Inflammatory macrophage treated with lipopolysaccharide for 4 hours (primary cell): Measurements from ENCODE around the gene CPNE4.

Experiments
- DNase-seq: peaks from one replicate; pipeline ENCODE4 v3.0.0-alpha.2; 2020

CPNE4 gene

GRCh38 chr3:131669600-131669999, 365.2 kb downstream of the CPNE4 start:
- DNase-seq, result no peak

- DNase-seq, result no peak
Measured at GRCh38 chr3:131658771-131659170, 376.0 kb downstream of the CPNE4 start.

- DNase-seq, result no peak
Measured at GRCh38 chr3:131658115-131658514, 376.7 kb downstream of the CPNE4 start.

DNA sequence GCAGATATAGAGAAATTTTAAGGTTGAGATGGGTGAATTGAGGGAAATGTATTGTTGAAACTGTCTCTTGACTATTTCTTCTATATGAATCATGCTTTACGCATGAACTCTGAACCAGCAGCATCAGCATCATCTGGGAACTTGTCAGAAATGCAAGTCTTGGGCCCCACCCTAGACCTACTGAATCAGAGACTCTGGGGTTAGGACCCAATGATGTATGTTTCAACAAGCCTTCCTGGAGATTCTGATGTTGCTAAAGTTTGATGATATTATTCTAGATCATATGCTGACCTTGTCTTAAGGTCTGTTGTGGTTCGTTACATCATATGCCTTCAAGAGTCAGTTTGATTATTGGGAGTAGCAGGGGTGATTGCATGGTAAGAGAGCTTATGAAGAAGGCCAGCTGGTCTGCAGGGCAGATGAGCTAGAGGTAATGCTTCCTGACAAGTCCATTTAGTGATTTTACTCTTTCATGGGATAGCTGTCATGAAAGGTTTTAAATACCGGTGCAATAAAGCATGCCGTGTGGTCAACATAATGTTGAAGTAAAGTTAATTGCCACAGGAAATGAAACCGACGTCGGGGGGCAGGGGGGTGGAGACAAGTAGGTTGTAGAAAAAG, 379.6 kb downstream of the CPNE4 start:
- DNase-seq, result no peak

DNA sequence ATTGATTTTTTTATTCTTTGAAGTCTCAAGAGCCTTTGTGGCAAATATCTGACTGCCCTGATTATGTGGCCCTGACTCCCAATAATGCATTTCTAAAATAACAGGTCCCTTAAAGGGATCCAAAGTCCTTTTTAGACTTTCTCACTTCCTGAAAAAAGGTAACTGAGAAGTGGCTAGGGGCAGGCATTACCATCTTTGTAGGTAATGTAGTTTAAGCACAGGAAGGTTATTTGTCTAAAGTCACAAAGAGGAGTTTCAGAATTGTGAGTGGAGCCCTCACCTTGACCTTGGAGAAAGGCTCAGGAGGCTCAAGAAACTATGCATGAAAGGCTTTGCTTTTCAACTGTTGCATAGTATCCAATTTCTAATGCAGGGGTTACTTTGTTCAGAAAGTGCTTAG, 389.2 kb downstream of the CPNE4 start:
- DNase-seq, result no peak

DNA sequence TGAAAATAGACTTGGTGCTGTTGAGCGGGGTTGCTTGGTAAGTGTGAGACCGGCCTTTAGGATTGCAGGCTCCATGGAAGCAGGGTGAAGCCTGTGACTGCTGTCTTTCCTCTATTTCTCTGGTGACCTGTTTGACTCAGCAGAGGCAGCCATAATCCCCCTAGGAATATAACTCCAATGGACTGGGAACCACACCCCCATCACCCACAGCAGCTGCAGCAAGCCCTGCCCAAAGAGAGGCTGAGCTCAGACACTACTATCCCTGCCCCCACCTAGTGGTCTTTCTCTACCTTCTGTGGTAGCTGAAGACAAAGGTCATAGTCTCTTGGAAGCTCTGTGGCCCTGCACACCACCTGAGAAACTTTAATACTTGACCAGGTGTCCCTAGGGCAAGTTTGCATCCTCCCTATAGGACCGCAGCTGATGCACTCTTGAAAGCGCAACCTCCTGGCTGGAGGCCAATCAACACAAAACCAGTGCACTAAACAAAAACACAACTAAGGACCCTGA, 398.5 kb downstream of the CPNE4 start:
- DNase-seq, result no peak

GRCh38 chr3:131630807-131631206, 404.0 kb downstream of the CPNE4 start:
- DNase-seq, result no peak

DNA sequence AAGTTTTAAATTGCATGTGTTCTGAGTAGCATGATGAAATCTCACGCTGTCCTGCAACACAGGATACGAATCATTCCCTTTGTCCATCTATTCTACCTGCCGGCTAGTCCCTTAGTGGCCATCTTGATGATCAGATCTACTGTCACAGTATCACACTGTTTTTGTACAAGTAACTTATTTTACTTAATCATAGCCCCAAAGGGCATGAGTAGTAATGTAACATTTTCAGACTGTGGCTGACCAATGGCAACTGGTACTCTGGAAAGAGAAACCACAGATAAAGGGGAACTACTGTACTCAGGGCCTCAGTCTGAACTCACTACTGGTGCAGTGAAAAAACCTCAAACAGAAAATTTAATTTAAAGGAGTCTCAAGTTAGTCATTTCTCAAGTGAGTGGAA, 404.7 kb downstream of the CPNE4 start:
- peak; percentile 51 for DNase-seq

GRCh38 chr3:131623431-131623830, 411.4 kb downstream of the CPNE4 start:
- DNase-seq, result no peak

GRCh38 chr3:131622726-131623125, 412.1 kb downstream of the CPNE4 start:
- no peak for DNase-seq

DNA sequence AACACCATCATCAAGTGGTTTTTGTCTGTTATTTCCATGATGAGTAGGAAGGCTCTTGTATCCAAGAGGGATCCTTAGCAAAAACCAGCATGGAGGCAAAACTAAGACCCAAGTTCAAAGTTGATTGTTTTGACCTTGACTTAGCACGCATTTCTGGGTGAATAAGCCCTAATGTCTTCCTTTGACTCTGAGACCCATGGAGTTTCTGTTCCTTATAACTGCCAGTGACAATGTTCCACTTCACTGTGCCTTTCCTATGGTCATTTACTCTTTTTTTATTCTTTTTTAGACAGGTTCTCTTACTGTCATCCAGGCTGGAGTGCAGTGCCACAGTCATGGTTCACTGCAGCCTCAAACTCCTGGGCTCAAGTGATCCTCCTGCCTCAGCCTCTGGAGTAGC, 413.8 kb downstream of the CPNE4 start:
- DNase-seq, result no peak

- DNase-seq, result no peak
Measured at GRCh38 chr3:131619821-131620220, 415.0 kb downstream of the CPNE4 start.

- DNase-seq, result no peak
Measured at GRCh38 chr3:131616719-131617118, 418.1 kb downstream of the CPNE4 start.

- no peak for DNase-seq
Measured at GRCh38 chr3:131612745-131613144, 422.1 kb downstream of the CPNE4 start.

DNA sequence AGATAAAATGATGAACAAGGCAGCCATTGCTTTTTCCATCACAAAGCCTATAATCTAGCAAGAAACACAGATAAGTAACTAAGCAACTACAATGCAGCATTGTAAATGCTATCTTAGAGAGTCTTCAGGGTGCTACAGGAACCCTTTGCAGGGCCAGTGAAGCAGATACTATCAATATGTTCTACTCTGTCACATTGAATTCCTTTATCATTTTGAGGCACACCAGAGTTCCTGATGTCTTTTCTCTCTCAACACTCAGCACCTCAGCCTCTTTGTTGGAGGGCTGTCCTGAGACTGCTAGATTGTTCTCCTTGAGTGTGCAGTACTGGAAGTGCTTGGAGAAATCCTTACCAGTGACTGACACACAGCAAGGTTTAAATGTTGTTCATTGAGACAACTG, 424.6 kb downstream of the CPNE4 start:
- DNase-seq, result no peak

GRCh38 chr3:131608741-131609140, 426.1 kb downstream of the CPNE4 start:
- no peak for DNase-seq

DNA sequence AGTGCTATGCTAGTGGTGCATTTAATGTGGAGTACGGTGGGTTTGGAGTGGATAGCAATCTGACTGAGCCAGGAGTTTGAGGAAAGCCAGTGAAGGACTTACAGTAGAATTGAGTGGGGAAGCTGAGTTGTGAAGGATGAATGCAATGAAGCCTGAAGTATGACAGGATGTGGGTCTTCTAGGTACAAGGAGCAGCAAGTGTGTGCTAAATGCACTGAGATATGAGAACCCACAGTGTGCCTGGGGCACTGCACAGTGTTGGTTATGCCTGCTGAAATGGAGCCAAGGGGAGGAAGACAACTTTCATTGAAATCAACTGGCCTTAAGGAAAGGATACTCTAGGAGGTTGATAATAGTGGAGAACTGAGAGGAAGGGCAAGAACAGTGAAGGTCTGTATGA, 426.5 kb downstream of the CPNE4 start:
- no peak for DNase-seq

DNA sequence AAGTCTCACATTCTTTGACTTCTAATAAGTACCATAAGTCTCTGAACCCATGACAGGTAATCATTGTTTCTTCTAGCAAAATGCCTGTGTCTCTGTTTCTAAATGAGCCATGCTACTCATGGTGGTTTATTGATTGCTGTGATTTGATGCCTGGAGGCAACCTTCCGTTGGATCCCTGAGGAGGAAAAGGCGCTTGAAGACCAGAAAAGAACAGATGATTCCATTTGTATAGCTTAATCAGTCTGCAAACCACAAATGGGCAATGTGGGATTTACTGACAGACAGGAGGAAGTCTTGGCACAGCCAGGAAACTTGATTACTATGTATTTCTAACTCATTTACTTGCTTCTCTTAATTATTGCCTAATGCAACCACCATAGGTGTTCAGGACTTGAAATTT, 428.9 kb downstream of the CPNE4 start:
- DNase-seq, result no peak

- DNase-seq, result no peak
Measured at GRCh38 chr3:131602011-131602779, 432.6 kb downstream of the CPNE4 start.

DNA sequence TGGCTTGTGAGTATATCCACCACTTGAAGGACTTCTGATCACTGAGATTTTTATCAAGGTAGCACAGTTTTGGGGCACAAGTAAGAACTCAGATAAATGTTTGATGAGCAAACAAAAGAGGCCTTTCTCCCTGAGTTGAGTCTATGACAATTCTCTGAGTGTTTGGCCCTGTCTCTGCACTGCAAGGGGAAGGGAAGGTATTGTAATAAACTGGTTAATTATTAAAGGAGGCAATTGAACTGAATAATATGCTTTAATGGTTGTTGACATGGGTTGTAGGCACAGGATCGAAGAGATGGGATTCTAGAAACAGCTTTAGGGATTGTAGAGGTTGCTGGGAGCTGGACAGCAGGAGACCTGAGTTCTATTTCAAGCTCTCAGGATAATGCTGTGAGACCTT, 437.0 kb downstream of the CPNE4 start:
- no peak for DNase-seq

DNA sequence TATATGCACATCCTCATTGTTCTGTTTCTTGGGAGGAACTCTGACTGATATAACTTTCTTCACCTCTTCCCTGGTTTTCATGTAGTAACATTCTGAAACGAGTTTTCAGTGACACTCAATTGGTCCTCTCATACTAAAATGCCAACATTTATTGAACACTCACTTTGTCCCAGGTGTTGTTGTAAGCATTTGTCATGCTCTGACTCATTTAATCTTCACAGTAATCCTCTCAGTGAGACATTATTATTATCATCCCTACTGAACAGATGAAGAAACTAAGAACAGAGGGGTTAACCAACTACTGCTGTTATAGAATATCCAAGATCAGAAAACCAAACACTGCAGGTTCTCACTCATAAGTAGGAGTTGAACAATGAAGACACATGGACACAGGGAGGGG, 437.9 kb downstream of the CPNE4 start:
- DNase-seq, result no peak

DNA sequence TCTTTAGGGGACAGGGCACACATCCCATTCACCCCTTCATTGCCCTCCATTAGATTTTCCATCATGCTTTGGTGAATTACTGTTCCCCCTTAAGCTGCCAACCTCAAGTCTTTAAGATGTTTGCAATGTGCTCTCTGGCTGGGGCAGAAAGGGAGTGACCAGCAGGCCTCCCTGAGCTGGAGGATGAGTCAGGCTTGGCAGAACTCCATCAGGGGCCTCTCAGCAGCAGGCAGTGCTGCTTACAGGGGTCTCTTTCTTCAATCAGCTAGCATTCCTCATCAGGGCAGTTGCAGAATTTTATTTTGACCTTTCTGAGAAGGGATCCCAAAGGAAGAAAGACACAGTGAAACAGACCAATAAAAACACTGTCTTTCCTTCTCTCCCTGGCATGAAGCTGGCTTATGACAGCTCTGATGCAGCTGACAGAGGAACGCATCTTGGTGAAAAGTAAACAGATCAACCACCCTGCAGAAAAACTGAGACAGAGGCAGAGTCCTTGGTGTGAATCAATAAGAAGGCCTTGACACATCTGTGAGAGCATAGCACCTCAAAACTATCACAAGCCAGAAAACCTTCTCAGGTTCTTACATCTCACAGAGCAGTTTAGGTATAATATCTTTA, 443.3 kb downstream of the CPNE4 start:
- no peak for DNase-seq

DNA sequence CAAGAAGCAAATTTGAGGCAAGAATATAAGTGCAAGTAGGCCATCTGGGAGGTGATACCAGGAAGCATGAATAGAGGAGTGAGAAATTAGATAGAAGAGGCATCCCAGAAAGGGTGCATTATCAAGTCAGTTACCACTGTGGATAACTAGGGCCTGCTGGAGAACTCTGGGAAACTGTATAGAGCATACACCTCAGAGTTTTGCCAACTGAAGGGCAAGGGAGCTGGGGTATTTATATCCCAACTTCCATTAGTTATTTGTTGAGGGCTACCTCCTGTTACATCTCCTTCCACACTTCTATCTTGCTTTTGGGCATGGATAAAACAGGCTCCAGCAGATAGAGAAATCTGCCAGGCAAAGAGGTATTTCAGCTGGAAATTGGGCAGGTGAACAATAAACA, 448.5 kb downstream of the CPNE4 start:
- no peak for DNase-seq

GRCh38 chr3:131582438-131582837, 452.4 kb downstream of the CPNE4 start:
- DNase-seq, result no peak
